CD4-positive, alpha-beta T cell treated with Interferon gamma for 1 hour (primary cell): ENCODE measurements around the gene ST8SIA6.
A peak's percentile ranks its signal among the peaks of the same experiment; 100 is the strongest.
"Not testable (repeated sequence)": the region's sequence is repeated elsewhere in the genome, so short reads cannot be mapped to it uniquely, and the experiment has no call there.

Experiments
- DNase-seq: peaks from one replicate; pipeline ENCODE4 v3.0.0-alpha.2; 2020

ST8SIA6 gene

DNA sequence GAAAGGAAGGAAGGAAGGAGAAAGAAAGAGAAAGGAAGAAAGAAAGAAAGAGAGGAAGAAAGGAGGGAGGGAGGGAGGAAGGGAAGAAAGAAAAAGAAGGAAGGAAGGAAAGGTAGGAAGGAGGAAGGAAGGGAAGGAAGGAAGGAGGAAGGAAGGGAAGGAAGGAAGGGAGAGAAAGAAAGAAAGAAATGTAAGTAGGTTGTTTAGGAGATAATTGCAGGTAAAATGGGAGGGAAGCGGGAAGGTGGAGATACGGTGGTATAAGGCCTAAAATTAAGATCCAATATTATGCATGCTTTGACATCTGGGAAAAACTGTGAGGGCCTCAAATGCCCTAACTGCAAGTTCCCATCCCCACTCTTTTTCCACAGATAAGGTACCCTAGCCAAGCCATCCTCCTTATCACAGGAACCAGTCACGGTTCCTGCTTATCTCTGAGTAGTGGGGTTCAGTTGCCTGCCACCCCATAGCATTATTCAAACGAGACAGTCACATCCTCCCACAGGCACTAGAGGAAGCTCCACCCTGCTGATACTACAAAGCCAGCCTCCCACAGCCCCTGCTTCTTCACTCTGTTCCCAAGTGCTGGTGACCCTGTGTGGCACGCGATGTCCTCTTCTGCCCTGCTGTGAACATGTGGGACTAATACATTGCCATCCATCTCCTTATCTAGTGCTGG lies 28.7 kb downstream of the ST8SIA6 start:
- DNase-seq: peak; percentile 29

DNA sequence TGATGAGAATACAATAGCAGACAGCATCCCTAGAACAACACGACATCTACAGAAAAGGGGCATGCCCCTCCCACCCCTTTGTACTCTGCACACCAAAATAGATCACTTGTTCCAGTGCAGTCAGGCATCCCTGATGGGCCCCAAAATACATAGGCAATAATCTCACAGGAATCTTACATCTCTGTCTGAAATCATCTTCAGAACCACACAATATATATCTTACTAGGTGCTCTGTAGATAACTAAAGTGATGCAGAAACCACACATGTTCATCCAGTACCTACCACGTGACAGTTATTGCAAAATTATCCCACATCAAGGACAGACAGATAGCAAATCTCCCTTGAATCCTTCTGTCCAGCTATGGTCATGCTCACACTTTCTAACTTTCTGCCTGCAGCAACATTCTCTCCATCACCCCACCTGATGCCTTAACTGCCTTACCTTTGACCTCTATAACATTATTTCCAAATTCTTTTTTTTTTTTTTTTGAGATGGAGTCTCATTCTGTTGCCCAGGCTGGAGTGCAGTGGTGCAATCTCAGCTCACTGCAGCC lies 30.7 kb downstream of the ST8SIA6 start:
- no peak for DNase-seq

DNA sequence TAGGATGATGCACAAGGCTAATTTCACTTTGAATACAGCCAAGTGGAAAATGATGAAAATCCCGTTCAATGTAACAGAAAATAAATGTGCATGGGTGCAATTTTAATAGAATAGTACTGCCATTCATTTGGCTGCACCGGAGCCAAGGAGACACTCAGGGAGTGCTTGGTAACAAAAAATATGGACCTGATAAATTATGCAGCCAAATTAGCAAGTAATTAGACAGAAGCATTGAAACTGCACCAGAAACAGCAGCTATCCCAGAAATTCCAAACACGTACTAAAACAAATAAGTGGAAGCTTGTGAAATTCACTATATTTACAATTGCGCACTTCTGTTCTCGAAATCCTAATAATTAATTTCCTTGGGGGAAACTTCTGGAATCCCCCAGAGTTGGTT lies 31.5 kb downstream of the ST8SIA6 start:
- DNase-seq: no peak

DNA sequence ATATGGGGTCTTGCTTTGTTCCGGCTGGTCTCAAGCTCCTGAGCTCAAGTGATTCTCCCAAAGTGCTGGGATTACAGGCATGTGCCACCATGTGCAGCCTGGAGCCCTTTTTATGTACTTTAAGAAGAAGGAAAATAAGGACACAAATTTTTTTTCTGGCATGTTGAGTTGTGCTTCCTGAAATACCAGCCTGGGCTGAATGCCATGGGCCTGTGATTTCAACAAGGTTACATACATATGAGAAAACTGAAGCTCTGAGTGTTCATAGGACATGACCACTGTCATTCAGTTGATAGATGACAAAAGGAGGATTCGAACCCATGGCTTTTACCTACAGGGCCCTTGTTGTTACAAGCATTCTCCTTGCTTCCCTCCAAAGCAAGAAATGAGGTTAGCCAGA lies 36.1 kb downstream of the ST8SIA6 start:
- DNase-seq: no peak

DNA sequence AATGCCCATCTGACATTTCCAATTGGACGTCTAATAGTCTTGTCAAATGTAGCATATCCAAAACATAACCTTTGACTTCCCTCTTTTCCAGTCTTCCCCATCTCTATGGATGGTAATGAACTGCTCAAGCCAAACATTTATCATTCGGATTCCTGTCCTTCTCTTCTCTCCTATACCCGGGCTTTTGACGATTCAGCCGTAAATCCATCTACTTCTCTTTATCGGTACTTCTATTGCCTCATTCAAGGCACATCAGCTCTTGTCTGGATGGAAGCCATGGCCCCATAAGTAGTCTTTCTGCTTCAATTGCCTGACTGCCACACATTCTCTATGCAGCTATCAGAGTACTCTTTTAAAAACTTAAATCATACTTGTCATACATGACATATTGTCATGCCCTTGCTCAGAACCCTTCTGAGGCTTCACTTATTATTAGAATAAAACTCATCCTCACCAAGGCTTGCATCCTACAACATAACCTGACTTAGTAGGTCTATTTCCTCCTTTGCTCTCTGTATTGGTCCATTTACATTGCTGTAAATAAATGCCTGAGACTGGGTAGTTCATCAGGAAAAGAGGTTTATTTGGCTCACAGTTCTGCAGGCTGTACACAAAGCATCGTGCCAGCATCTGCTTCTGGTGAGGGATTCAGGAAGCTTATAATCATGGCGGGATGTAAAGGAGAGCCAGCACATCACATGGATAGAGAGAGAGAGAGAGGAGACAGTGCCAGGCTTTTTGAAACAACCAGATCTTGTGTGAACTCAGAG lies 37.8 kb downstream of the ST8SIA6 start:
- no peak for DNase-seq

DNA sequence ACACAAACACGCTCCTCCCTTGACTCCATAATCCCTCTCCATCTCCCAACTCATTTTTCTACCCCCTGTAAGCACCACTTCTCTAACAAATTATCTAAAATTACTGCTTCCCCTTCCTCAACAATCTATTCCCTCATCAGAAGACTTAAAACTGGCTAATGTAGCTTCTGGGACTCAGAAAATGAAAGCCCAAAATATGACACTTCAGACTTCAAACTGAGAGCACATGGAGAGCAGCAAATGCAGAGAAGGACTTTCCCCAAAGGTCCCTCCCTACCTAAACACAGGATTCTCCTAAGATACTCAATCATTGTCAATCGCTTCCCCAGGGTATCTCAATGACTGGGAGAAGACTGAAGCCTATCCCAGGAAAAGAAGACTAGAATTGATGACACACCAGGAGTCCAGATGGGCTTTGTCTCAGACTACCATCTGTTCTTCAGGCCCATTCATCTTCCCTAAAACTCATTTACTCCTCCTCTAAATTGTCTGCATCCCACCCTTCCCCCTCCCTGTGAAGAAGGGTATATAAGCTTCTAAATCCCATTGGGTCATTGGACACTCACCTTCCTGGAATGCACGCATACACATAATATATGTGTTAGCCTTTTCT lies 39.2 kb downstream of the ST8SIA6 start:
- no peak for DNase-seq

DNA sequence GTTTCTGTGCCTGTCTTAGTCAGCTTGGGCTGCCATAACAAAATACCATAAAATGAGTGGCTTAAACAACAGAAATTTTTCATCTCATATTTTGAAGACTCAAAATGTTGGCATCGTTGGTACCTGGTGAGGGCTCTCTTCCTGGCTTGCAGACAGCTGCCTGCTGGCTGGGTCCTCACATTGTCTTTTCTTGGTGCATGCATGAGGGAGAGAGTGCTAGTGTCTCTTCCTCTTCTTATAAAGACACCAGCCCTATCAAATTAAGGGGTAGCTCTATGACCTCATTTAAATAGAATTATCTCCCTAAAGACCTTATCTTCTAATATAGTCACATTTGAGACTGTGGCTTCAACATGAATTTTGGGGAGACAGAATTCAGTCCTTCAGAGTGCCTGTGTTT lies 39.9 kb downstream of the ST8SIA6 start:
- no peak for DNase-seq

DNA sequence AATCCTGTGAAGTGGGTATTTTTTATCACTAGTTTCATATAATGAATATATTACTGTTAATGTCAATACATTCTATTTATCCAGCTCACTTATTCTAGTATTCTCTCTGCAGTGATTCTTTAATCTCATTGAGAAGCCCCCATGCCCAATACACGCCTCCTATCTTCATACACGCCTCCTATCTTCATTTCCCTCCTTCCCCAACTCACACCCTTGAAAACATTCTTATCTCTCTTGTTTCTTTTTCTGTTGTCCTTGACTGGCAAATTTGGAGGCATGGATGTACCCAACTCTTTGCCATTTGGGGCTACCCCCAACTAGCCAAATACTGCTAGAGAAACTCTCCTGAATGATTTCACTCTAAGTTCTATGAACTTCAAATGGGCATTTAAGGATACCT lies 40.5 kb downstream of the ST8SIA6 start:
- no peak for DNase-seq

DNA sequence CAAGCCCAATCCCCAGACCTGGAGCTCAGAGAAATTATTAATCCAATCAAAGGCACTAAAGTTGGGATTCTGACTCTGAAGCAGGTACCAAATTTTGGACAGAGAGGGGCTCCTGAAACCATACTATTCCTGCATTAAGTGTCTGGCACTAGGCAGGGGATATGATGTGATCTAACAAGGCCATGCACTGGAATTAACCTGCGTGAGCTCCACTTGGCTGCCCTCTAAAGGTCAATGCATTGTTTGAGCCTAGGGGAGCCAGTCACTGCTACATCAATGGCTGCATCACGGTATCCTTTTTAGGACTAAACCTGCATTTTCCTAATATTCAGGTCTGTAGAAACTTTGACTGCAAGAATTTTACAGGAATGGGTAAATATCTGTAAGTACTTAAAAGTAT lies 42.1 kb downstream of the ST8SIA6 start:
- no peak for DNase-seq

DNA sequence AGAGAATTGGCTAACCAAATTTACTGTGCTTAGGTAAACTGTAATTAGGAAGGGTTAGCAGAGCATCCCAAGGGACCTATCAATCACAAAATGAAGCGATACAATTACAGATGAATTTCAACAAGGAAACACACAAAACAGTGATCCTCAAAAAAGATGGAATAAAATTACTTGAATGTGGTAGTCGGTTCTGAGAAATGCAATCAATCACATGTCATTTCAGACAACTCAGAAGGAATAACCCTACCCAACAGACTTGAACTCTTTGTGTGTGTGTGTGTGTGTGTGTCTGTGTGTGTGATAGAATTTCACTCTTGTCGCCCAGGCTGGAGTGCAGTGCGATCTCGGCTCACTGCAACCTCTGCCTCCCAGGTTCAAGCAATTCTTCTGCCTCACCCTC lies 43.5 kb downstream of the ST8SIA6 start:
- DNase-seq: no peak

DNA sequence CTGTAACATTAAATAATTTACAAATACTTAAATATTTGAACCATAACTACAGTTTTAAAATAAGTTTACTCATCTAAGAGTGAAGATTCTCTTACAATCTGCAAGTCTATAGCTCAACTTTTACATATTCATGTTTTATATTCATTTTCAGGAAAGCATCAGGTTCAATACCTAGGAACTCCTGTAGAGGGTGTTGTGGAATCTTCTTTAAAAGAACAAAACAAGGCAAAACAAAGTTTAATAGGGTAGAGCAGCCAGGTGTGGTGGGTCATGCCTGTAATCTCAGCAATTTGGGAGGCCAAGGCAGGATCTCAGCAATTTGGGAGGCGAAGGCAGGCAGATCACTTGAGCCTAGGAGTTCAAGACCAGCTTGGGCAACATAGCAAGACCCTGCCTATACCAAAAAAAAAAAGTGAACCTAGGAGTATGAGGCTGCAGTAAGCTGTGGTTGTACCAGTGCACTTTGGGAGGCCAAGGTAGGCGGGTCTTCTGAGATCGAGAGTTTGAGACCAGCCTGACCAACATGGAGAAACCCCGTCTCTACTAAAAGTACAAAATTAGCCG lies 45.1 kb downstream of the ST8SIA6 start:
- no peak for DNase-seq

DNA sequence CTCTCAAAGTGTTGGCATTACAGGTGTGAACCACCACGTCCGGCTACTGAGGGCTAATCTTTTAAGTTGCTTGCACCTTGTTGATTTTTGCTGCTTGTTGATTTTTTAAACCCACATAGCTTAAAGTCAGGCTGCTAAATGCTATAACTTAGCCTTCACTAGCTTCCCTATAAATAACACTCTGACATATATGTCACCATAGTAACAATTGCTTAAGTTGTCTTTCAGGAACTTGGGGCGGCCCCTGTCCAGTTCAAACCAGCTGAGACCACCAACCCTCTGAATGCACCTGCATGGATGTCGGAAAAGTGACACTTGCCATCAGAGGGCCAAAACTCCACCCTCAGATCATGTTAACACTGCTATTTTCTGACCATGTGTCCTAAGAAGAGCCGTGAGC lies 47.3 kb downstream of the ST8SIA6 start:
- DNase-seq: no peak

DNA sequence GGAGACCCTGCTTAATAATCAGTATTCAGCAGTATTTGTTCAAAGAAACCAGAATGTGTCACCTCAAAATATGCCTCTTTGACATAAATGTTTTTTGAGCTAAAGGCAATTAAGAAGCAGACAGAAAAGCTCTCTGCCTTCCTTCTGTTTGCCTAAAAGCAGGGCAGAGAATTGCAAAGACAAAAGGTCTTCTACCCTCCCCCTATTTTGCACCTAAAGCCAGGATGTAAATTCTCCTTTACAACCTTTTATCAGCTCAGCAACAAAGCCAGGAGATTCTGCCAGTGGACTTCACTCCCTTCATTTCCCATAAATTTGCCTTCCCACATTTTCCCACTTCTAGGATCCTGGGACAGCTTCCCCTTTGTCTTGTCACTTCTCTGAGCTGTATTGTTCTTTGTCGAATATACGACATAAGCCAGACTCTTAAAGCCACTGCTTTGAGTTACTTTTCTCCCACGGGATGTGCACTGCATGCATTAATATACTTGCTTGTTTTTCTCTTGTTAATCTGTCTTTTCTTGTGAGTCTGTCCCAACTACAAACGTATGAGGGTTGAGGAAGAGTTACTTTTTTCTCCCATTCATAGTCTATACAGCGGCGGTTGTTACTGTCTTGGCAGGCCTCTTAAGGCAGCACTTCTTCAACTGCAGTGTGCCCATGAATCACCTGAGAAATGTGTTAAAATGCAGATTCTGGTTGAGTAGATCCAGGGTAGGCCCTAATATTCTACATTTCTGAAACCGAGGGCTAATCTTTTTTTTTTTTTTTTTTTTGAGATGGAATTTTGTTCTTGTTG lies 48.2 kb downstream of the ST8SIA6 start:
- no peak for DNase-seq

DNA sequence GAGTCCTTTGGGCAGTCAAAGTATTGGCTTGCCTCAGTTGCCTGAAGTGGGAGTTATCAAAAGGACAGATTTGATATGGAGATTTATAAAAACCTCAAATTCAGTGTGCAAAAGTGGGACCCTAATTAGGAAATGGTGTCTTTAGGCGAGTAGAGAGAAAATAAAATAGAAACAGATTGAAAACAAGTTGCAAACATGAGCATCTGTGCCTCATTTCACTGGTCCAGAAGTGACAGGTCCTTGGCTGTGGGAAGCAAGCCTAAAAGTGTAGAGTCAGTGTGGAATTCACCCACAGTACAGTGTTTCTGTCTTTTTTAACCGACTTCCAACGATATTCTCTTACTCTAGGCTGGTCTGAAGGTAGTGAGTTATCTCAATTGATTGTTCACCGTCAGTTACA lies 51.2 kb downstream of the ST8SIA6 start:
- DNase-seq: no peak

DNA sequence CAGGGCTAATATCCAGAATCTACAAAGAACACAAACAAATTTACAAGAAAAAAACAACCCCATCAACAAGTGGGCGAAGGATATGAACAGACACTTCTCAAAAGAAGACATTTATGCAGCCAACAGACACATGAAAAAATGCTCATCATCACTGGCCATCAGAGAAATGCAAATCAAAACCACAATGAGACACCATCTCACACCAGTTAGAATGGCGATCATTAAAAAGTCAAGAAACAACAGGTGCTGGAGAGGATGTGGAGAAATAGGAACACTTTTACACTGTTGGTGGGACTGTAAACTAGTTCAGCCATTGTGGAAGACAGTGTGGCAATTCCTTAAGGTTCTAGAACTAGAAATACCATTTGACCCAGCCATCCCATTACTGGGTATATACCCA lies 52.4 kb downstream of the ST8SIA6 start:
- DNase-seq: not testable (repeated sequence)

DNA sequence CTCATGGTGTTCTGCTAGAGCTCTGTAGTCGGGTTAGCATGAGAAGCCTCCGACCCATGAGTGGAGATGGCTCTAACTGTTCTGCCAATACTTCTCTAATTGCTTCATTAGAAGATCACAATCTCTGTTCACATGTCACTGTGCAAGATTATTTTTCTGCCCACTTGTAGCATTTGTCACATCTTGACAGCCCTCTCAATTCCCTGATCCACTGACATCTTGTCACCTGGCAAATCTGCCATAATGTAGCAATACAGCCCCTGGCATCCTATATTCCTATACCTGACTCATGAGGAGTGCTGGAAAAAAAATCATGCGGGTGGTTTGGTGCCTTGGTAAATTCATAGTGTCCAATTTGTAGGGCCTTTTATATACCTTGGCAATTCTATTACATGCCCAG lies 58.4 kb downstream of the ST8SIA6 start:
- DNase-seq: no peak

DNA sequence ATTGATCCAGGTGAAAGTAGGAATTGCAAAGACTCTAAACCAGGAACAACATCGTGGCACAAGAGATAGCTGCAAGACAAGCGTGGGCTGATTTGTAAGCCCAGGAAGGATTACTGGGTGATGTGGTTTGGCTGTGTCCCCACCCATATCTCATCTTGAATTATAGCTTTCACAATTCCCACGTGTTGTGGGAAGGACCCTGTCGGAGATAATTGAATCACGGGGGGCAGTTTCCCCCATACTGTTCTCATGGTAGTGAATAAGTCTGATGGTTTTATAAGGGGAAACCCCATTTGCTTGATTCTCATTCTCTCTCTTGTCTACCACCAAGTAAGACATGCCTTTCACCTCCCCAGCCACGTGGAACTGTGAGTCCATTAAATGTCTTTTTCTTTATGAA lies 59.5 kb downstream of the ST8SIA6 start:
- no peak for DNase-seq

DNA sequence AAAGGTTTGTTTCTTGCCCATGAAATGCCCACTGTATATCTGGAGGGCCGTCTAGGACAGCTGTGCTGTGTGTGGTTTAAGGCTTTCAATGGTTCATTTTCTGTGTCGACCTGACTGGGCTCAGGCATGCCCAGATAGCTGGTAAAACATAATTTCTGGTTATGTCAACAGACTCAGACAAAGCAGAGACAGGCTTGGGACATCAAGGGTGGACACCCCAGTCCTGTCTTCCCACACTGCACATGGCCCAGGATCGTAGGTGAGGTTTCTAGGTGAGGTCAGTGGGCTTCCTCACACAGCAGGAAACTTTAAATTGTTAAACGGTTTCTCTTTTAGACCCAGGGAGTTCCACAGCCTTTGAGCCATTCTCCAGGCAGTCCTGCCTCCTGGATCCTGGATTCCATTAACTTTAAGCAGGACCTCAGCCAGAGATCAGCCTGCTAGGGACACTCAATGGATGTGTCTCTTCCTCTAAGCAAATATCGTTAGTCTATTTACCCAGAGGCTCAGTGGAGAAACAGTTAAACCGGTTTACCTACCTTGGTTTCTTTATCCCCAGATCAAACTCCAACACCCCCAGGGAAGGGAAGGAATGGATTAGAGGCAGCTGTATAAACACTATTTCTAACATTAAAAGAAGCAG lies 66.4 kb downstream of the ST8SIA6 start:
- no peak for DNase-seq

DNA sequence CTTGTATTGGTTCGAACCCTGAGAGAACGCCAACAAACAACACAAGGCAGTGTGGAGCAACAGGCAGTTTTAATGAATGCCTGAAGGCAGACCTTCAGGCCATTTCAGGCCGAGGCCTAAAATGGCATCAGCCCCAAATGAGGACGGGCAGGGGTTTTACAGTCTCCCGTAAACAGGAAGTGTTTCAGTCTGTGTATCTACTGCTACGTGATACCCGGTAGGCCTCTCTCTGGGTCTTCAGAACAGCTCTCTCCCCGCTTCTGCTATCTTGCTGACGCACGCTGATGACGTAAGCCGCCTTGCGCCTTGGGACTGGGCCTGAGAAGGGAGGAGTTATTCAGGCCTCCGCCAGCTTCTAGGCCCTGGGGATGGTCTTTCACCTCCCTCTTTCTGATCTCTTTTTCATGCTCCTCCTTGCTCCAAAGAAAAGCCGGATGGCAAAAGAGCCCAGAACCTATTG lies 67.7 kb downstream of the ST8SIA6 start:
- DNase-seq: no peak

DNA sequence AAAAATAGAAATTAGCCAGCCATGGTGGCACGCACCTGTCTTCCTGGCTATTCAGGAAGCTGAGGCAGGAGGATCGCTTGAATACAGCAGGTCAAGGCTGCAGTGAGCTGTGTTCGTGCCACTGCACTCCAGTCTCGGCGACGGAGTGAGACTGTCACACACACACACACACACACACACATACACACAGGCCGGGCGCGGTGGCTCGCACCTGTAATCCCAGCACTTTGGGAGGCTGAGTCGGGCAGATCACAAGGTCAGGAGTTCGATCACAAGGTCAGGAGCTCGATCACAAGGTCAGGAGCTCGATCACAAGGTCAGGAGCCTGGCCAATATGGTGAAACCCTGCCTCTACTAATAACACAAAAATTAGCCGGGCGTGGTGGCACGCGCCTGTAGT lies 68.4 kb downstream of the ST8SIA6 start:
- no peak for DNase-seq

DNA sequence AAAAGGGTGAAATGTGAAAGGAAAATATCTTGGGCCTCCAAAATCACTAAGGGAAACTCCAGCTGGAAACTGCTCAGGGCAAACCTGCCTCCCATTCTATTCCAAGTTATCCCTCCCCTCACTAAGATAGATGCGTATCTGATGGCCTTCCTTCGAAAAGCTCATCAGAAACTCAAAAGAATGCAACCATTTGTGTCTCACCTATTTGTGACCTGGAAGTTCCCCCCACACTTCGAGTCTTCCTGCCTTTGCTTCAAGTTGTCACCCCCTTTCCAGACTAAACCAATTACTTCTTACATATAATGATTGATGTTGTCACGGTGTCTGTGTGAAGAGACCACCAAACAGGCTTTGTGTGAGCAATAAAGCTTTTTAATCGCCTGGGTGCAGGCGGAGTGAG lies 69.3 kb downstream of the ST8SIA6 start:
- no peak for DNase-seq
